ENCODE results near the gene FLNB. TPM values are rescaled to one million over a fixed set of nuclear protein-coding genes. Genes with fewer than 3 reads are reported as not detected.

The FLNB gene
- total and polyA plus RNA-seq, 9 of the 15 experiments (the other 6 are each of a cell fraction or from before 2014, with no cell fraction given) = 9.4 to 48.1 (median 25.6) TPM

- peak; percentile 69 for TF ChIP-seq NUFIP1 (IDR thresholded peaks at IDR 0.05; ENCODE audit: partially characterized antibody)
- TF ChIP-seq CEBPZ (IDR thresholded peaks at IDR 0.05; ENCODE audit: borderline replicate concordance, low read depth, low read length) = peak; percentile 71
- TF ChIP-seq, protein P1, sequence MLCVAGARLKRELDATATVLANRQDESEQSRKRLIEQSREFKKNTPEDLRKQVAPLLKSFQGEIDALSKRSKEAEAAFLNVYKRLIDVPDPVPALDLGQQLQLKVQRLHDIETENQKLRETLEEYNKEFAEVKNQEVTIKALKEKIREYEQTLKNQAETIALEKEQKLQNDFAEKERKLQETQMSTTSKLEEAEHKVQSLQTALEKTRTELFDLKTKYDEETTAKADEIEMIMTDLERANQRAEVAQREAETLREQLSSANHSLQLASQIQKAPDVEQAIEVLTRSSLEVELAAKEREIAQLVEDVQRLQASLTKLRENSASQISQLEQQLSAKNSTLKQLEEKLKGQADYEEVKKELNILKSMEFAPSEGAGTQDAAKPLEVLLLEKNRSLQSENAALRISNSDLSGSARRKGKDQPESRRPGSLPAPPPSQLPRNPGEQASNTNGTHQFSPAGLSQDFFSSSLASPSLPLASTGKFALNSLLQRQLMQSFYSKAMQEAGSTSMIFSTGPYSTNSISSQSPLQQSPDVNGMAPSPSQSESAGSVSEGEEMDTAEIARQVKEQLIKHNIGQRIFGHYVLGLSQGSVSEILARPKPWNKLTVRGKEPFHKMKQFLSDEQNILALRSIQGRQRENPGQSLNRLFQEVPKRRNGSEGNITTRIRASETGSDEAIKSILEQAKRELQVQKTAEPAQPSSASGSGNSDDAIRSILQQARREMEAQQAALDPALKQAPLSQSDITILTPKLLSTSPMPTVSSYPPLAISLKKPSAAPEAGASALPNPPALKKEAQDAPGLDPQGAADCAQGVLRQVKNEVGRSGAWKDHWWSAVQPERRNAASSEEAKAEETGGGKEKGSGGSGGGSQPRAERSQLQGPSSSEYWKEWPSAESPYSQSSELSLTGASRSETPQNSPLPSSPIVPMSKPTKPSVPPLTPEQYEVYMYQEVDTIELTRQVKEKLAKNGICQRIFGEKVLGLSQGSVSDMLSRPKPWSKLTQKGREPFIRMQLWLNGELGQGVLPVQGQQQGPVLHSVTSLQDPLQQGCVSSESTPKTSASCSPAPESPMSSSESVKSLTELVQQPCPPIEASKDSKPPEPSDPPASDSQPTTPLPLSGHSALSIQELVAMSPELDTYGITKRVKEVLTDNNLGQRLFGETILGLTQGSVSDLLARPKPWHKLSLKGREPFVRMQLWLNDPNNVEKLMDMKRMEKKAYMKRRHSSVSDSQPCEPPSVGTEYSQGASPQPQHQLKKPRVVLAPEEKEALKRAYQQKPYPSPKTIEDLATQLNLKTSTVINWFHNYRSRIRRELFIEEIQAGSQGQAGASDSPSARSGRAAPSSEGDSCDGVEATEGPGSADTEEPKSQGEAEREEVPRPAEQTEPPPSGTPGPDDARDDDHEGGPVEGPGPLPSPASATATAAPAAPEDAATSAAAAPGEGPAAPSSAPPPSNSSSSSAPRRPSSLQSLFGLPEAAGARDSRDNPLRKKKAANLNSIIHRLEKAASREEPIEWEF (CRISPR knock-in tag; IDR thresholded peaks at IDR 0.05) = 0 out of 2 replicates have a peak, but pooled peaks have one; percentile 8
- peak; percentile 77 for TF ChIP-seq SMARCA4 (IDR thresholded peaks at IDR 0.05)
- peak in 1 of 2 experiments; percentile 44; a peak in 1 of 4 replicates for TF ChIP-seq HDAC1 (IDR thresholded peaks at IDR 0.05)
- peak; percentile 92 for TF ChIP-seq MAX (CRISPR knock-in tag; IDR thresholded peaks at IDR 0.05)
- TF ChIP-seq CREB1 (IDR thresholded peaks at IDR 0.05) = 0 out of 2 replicates have a peak, but pooled peaks have one; percentile 6
- TF ChIP-seq CREB1 (CRISPR knock-in tag; IDR thresholded peaks at IDR 0.05) = no peak
- peak; percentile 24 for TF ChIP-seq TAF1 (IDR thresholded peaks at IDR 0.05; ENCODE audit: control insufficient read depth, extremely low read depth, insufficient read depth, low read length, severe bottlenecking)
- peak; percentile 69 for TF ChIP-seq SMARCE1 (IDR thresholded peaks at IDR 0.05)
- no peak for TF ChIP-seq ZNF778 (CRISPR knock-in tag; IDR thresholded peaks at IDR 0.05)
- TF ChIP-seq NR4A1 (CRISPR knock-in tag; IDR thresholded peaks at IDR 0.05) = no peak
- TF ChIP-seq NR4A1 (tag; IDR thresholded peaks at IDR 0.05) = peak; percentile 75; the same call in 1 of the 2 replicates
- TF ChIP-seq, protein P2, sequence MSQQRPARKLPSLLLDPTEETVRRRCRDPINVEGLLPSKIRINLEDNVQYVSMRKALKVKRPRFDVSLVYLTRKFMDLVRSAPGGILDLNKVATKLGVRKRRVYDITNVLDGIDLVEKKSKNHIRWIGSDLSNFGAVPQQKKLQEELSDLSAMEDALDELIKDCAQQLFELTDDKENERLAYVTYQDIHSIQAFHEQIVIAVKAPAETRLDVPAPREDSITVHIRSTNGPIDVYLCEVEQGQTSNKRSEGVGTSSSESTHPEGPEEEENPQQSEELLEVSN (IDR thresholded peaks at IDR 0.05; ENCODE audit: borderline replicate concordance in 1 of 2, extremely low read depth in 1 of 2, insufficient read depth in 1 of 2, insufficient read length in 1 of 2, low read depth in 1 of 2, low read length in 1 of 2, poor library complexity in 1 of 2, severe bottlenecking in 1 of 2) = peak; percentile 22 to 69
These were observed 153.5 kb downstream of the FLNB start (continued) for GRCh38 chr3:58161435-58162398.

Data from K562 (cell line).